ENCODE results near the gene CCNJL. TPM values are rescaled to one million over a fixed set of nuclear protein-coding genes. Genes with fewer than 3 reads are reported as not detected.
A peak's percentile ranks its signal among the peaks of the same experiment; 100 is the strongest.

The CCNJL gene
- total RNA-seq, 8 experiments from 2014 or later, result 0.10 to 10.0 (median 1.4) TPM

GRCh38 chr5:160284291-160284873, 28.0 kb downstream of the CCNJL start:
- H3K27ac ChIP-seq, result no peak overlapping the region
- no peak overlapping the region for H3K4me3 ChIP-seq
- no peak for ATAC-seq (replicated peaks in 6 of 8)
- peaks cover 13% of the 10 kb centered on the region in 2 donors for H3K4me1 ChIP-seq (replicated peaks in 1 of 2)
- in situ Hi-C loops (cut with MboI; ENCODE audit: low pct_unique_long_range_greater_than_20kb in 2 of 9, low sequenced_read_pairs in 9 of 9, unreplicated experiment in 9 of 9), result no loop called here
- WGBS, 10 experiments, result 40 to 100% (median 90%) methylated on average over 1 to 4 of the region's 4 CpGs; no CpG with 5 or more reads in 1 of the 10 experiments

- in situ Hi-C loops (cut with MboI; ENCODE audit: low pct_unique_long_range_greater_than_20kb in 2 of 9, low sequenced_read_pairs in 9 of 9, unreplicated experiment in 9 of 9), result no loop called here
- no peak overlapping the region for H3K4me3 ChIP-seq
- H3K4me1 ChIP-seq (replicated peaks in 1 of 2), result peaks cover 9 to 10% of the 10 kb centered on the region in 2 donors
- WGBS, 10 experiments, result 17 to 100% (median 80%) methylated on average over 1 to 2 of the region's 2 CpGs; no CpG with 5 or more reads in 1 of the 10 experiments
- H3K27ac ChIP-seq, result no peak overlapping the region
- ATAC-seq (replicated peaks in 6 of 8), result no peak
Measured at GRCh38 chr5:160281275-160281674, 31.1 kb downstream of the CCNJL start.

GRCh38 chr5:160280384-160281095, 31.8 kb downstream of the CCNJL start:
- H3K27ac ChIP-seq, result no peak overlapping the region
- no peak overlapping the region for H3K4me3 ChIP-seq
- peaks cover 9 to 10% of the 10 kb centered on the region in 2 donors for H3K4me1 ChIP-seq (replicated peaks in 1 of 2)
- 60 to 100% (median 82%) methylated on average over 1 to 17 of the region's 26 CpGs; no CpG with 5 or more reads in 4 of the 10 experiments for WGBS, 10 experiments
- in situ Hi-C loops (cut with MboI; ENCODE audit: low pct_unique_long_range_greater_than_20kb in 2 of 9, low sequenced_read_pairs in 9 of 9, unreplicated experiment in 9 of 9), result no loop called here
- ATAC-seq (replicated peaks in 6 of 8), result no peak

- in situ Hi-C loops (cut with MboI; ENCODE audit: low pct_unique_long_range_greater_than_20kb in 2 of 9, low sequenced_read_pairs in 9 of 9, unreplicated experiment in 9 of 9), result no loop called here
- H3K27ac ChIP-seq, result no peak overlapping the region
- ATAC-seq (replicated peaks in 6 of 8), result peak in 5 of 8 experiments; percentile 56 to 79 (median 69)
- peaks cover 9 to 10% of the 10 kb centered on the region in 2 donors for H3K4me1 ChIP-seq (replicated peaks in 1 of 2)
- WGBS, 10 experiments, result 17 to 50% (median 40%) methylated on average over 1 to 6 of the region's 7 CpGs; no CpG with 5 or more reads in 7 of the 10 experiments
- H3K4me3 ChIP-seq, result no peak overlapping the region
Measured at GRCh38 chr5:160278343-160278742, 34.0 kb downstream of the CCNJL start.

DNA sequence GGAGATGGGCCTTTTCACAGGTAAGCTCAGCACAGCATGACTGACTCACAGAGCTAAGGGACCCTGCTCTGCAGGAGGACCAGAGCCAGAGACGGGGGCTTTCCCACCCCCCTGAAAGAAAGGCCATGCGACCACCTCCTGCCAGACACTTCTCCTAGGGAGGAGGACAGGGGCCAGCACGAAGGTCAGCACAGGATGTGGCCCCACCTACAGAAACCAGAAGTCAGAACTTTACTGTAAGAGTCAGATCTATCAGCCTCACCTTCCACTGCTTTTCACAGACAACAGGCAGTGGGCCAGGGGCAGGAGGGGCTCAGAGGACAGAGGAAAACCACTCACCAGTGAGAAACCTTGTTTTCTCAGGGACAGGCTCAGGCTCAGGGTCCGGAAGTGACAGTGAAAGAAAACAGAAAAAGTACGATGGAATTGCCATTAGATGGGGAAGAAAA, 37.9 kb downstream of the CCNJL start:
- peaks cover 15 to 27% of the 10 kb centered on the region in 2 donors for H3K4me1 ChIP-seq (replicated peaks in 1 of 2)
- H3K27ac ChIP-seq, result no peak overlapping the region
- H3K4me3 ChIP-seq, result no peak overlapping the region
- 72 to 100% (median 91%) methylated on average over 1 to 3 of the region's 5 CpGs; no CpG with 5 or more reads in 1 of the 10 experiments for WGBS, 10 experiments
- in situ Hi-C loops (cut with MboI; ENCODE audit: low pct_unique_long_range_greater_than_20kb in 2 of 9, low sequenced_read_pairs in 9 of 9, unreplicated experiment in 9 of 9), result no loop called here
- no peak for ATAC-seq (replicated peaks in 6 of 8)

DNA sequence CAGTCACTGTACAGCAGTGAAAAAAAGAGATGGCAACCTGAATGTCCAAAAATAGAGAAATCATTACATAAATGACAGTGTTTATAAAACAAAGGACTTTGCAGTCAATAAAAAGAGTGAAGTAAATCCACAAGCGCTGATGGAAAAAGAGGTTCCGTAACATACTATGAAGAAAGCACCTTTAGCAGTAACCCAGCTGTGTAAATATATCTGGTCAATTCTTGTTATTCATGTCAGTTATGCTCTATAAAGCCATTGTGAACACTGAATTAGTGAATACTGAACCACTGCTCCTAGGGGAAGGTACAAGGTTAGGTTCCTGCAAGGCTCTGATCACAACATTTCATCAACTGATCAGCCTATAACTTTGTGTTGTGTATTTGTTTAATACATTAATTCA, 39.5 kb downstream of the CCNJL start:
- in situ Hi-C loops (cut with MboI; ENCODE audit: low pct_unique_long_range_greater_than_20kb in 2 of 9, low sequenced_read_pairs in 9 of 9, unreplicated experiment in 9 of 9), result no loop called here
- no peak overlapping the region for H3K27ac ChIP-seq
- H3K4me3 ChIP-seq, result no peak overlapping the region
- no peak for ATAC-seq (replicated peaks in 6 of 8)
- WGBS, 10 experiments, result 86 to 100% (median 97%) methylated on average over 2 of the region's 2 CpGs
- H3K4me1 ChIP-seq (replicated peaks in 1 of 2), result peaks cover 11 to 28% of the 10 kb centered on the region in 2 donors

DNA sequence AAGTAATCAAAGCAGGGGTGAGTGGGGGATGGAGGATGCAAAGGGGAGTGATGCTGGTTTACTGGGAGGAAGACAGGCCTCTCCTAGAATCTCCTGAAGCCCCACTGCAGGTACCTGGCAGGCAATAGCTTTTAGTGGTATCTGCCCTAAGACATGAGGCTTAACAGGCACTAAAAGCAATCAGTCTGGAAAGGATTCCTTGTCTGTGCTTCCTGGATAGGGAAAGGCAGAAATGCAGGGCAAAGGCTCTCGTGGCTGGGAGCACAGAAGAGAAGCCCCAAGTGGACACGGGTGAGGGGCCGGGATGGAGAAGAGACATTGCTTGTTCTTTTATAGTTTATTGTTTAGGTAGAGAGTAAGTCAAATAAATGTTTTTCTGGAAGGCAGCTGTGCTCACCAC, 40.1 kb downstream of the CCNJL start:
- no peak overlapping the region for H3K27ac ChIP-seq
- peaks cover 11 to 28% of the 10 kb centered on the region in 2 donors for H3K4me1 ChIP-seq (replicated peaks in 1 of 2)
- in situ Hi-C loops (cut with MboI; ENCODE audit: low pct_unique_long_range_greater_than_20kb in 2 of 9, low sequenced_read_pairs in 9 of 9, unreplicated experiment in 9 of 9), result no loop called here
- WGBS, 10 experiments, result 36 to 85% (median 59%) methylated on average over 1 to 3 of the region's 3 CpGs; no CpG with 5 or more reads in 2 of the 10 experiments
- ATAC-seq (replicated peaks in 6 of 8), result no peak
- no peak overlapping the region for H3K4me3 ChIP-seq

DNA sequence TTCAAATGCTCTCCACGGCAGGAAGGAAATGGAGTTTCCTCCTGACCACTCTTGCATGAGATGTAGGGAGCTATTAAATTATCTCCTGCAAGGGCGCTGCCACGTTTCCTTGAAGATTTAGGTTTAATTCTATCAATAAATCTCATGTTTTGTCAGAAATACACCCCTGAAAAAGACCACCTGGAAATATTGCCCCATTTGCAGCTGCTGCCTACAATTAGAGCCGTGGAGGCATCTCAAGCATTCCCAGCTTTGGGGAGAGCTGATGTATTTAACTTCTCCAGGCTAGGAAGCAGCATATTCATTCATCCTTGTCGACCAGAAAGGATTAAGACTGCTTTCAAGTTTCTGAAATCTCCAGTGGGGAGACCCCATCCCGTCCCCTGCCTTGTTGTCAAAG, 40.5 kb downstream of the CCNJL start:
- Histone ChIP-seq H3K27ac (no peak overlapping the region), H3K4me1 (replicated peaks in 1 of 2) (peaks cover 12 to 28% of the 10 kb centered on the region in 2 donors), H3K4me3 (no peak overlapping the region)
- in situ Hi-C loops (cut with MboI; ENCODE audit: low pct_unique_long_range_greater_than_20kb in 2 of 9, low sequenced_read_pairs in 9 of 9, unreplicated experiment in 9 of 9), result no loop called here
- 0 to 80% (median 50%) methylated on average over 1 to 6 of the region's 6 CpGs for WGBS, 10 experiments
- ATAC-seq (replicated peaks in 6 of 8), result peak in 1 of 8 experiments; percentile 17

DNA sequence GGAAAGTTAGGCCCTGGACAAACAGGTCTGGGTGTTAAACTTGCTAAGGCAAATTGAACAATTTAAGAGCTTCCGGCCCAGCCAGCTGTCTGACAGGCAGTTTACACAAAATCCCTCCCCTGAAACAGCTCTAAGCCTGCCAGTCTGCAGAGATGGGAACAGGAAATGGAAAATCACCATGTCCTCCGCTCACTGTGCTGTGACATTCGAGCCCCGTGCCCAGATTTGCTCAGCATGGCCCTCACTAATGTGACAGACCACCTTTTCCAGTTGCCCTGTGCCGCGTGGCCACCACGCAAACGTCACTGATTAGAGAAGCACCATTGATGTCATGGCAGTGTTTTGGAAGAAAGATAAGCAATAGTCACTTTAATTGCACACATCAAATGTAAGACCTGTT, 41.0 kb downstream of the CCNJL start:
- Histone ChIP-seq H3K27ac (no peak overlapping the region), H3K4me1 (replicated peaks in 1 of 2) (peaks cover 16 to 33% of the 10 kb centered on the region in 2 donors), H3K4me3 (no peak overlapping the region)
- in situ Hi-C loops (cut with MboI; ENCODE audit: low pct_unique_long_range_greater_than_20kb in 2 of 9, low sequenced_read_pairs in 9 of 9, unreplicated experiment in 9 of 9), result no loop called here
- WGBS, 10 experiments, result 8 to 95% (median 66%) methylated on average over 3 to 7 of the region's 8 CpGs; no CpG with 5 or more reads in 1 of the 10 experiments
- peak in 1 of 8 experiments; percentile 7 for ATAC-seq (replicated peaks in 6 of 8)

DNA sequence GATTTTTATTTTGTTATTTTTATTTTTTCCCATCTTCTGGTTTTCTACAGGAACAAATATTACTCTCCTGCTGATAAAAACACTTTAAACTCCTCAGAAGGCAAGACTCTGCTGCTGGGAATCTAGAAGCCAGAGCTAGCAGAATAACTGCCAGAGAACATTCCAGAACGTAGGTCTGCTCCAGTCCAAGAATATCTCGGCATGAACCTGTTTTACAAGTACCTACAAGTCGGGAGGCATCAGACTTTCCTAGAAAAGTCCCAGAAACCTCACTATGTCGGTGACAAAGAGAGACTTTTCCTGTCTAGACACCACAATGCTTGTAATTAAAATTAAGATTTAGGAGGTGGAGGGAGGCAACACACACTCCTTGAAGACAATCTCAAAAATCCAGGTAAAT, 41.7 kb downstream of the CCNJL start:
- in situ Hi-C loops (cut with MboI; ENCODE audit: low pct_unique_long_range_greater_than_20kb in 2 of 9, low sequenced_read_pairs in 9 of 9, unreplicated experiment in 9 of 9), result no loop called here
- Histone ChIP-seq H3K4me1 (replicated peaks in 1 of 2) (peaks cover 23 to 38% of the 10 kb centered on the region in 2 donors), H3K4me3 (no peak overlapping the region), H3K27ac (no peak overlapping the region)
- WGBS, 10 experiments, result 40 to 88% (median 77%) methylated on average over 1 to 4 of the region's 4 CpGs; no CpG with 5 or more reads in 1 of the 10 experiments
- ATAC-seq (replicated peaks in 6 of 8), result no peak

GRCh38 chr5:160269017-160269416, 43.3 kb downstream of the CCNJL start:
- H3K27ac ChIP-seq, result peak overlapping the region in 1 of 2 donors; percentile 46
- WGBS, 10 experiments, result 46 to 80% (median 59%) methylated on average over 1 to 5 of the region's 10 CpGs; no CpG with 5 or more reads in 4 of the 10 experiments
- in situ Hi-C loops (cut with MboI; ENCODE audit: low pct_unique_long_range_greater_than_20kb in 2 of 9, low sequenced_read_pairs in 9 of 9, unreplicated experiment in 9 of 9), result no loop called here

DNA sequence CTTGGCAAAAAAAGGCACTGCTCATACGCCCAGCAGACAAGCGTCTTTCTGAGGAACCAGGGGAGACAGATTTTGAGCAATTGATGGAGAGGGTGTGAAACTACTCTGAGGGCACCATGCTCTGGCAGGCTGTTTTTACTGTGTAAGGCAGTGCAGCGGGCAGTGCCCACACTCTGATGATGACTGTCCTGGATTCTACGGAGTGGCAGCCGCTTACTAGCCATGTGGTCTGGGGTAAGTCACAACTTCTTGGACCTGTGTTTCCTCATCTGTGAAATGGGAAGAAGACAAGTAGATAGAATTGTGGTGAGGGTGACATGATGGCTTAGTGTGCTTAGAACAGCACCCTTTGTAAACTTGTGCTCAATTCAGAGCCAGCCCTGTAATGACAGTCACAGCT, 44.2 kb downstream of the CCNJL start:
- no peak overlapping the region for H3K4me3 ChIP-seq
- peaks cover 28 to 42% of the 10 kb centered on the region in 2 donors for H3K4me1 ChIP-seq (replicated peaks in 1 of 2)
- WGBS, 10 experiments, result 63 to 100% (median 98%) methylated on average over 1 to 4 of the region's 5 CpGs; no CpG with 5 or more reads in 2 of the 10 experiments
- H3K27ac ChIP-seq, result no peak overlapping the region
- in situ Hi-C loops (cut with MboI; ENCODE audit: low pct_unique_long_range_greater_than_20kb in 2 of 9, low sequenced_read_pairs in 9 of 9, unreplicated experiment in 9 of 9), result no loop called here
- no peak for ATAC-seq (replicated peaks in 6 of 8)

More at GRCh38 chr5:160269017-160269416, 43.3 kb downstream of the CCNJL start:
- no peak overlapping the region for H3K4me3 ChIP-seq
- peaks cover 23 to 38% of the 10 kb centered on the region in 2 donors for H3K4me1 ChIP-seq (replicated peaks in 1 of 2)
- ATAC-seq (replicated peaks in 6 of 8), result peak in 5 of 8 experiments; percentile 90 to 94 (median 92)

DNA sequence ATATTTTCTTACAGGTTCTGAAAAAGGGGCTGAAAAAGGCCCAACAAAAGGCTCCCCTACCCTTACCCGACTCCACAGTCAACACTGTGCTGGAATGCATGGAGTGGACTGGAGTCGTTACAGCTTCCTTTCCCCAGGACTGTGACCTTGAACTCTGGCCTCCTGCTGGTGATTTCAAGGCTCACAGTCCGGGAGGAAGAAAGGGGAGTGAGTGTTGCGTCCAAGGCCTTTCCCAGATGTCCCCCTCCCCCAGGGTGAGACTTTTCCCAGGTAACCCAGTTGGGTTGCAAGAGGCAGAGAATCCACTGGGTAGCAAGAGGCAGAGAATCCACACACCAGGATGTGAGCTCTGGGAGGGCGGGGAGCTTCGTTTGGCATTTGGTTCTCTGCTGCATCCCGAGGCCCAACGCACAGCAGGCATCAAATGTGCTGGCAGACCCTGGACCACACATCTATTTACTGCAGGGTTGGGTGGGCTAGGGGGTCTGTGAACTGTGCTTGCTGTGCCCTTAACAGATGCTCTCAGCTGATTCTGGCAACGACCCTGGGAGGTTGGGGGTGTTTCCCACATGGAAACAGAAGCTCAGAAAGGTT, 45.5 kb downstream of the CCNJL start:
- Histone ChIP-seq H3K27ac (no peak overlapping the region), H3K4me1 (replicated peaks in 1 of 2) (peaks cover 31 to 49% of the 10 kb centered on the region in 2 donors), H3K4me3 (no peak overlapping the region)
- in situ Hi-C loops (cut with MboI; ENCODE audit: low pct_unique_long_range_greater_than_20kb in 2 of 9, low sequenced_read_pairs in 9 of 9, unreplicated experiment in 9 of 9), result no loop called here
- ATAC-seq (replicated peaks in 6 of 8), result no peak
- 0 to 100% (median 48%) methylated on average over 1 to 7 of the region's 9 CpGs; no CpG with 5 or more reads in 2 of the 10 experiments for WGBS, 10 experiments
